GM21447 (cell line): Measurements from ENCODE around the gene SPRR2G.
"Not testable (repeated sequence)": the region's sequence is repeated elsewhere in the genome, so short reads cannot be mapped to it uniquely, and the experiment has no call there.

Source experiments
- ATAC-seq: cut with Tn5 transposase; IDR thresholded peaks from one replicate; pipeline ENCODE4 v1.9.1; 2021; ENCODE audit not compliant: unreplicated experiment

The SPRR2G gene

DNA sequence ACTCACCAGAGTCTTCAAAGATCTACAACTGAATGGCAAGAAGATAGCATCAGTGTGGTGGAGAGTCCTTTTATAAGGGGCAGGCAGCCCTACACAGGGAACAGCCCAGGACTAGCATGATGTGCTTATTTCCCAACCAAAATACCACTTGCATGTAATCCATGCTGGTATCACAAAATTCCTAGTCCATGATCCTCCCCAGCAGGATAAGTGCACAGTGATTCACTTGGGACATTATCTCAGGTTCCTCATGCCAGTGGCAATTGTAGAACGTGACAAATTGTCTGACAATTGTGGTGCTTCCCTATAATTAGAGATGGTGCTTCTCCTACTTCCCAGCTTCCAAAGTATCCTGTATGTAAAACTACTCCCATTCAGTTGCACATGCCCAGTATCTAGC is at the start of gene SPRR2G:
TSS of gene SPRR2G (minus strand) at position 45 of the 400 bp plus-strand sequence. CDS start 780 bp downstream, outside the sequence.
- no peak for ATAC-seq

DNA sequence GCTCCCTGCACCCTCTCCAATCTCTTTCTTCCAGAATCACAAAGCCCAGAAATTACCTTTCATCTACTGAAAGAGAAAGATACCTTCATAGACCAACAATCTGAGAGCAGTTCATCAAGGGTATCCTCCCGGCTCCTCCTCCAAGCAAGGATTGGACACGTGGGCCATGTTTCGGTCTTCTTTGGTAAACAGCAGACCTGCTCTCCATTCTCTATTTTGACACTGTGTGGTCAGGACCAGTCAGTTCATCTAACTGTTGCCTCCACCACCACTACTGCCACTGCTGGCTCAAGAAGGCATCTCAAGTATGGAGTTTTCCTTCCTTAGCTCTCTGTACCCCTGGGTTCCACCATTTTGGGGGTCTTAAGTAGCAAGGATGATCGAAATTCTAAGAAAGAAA is 44.5 kb upstream of the SPRR2G start:
- no peak for ATAC-seq

DNA sequence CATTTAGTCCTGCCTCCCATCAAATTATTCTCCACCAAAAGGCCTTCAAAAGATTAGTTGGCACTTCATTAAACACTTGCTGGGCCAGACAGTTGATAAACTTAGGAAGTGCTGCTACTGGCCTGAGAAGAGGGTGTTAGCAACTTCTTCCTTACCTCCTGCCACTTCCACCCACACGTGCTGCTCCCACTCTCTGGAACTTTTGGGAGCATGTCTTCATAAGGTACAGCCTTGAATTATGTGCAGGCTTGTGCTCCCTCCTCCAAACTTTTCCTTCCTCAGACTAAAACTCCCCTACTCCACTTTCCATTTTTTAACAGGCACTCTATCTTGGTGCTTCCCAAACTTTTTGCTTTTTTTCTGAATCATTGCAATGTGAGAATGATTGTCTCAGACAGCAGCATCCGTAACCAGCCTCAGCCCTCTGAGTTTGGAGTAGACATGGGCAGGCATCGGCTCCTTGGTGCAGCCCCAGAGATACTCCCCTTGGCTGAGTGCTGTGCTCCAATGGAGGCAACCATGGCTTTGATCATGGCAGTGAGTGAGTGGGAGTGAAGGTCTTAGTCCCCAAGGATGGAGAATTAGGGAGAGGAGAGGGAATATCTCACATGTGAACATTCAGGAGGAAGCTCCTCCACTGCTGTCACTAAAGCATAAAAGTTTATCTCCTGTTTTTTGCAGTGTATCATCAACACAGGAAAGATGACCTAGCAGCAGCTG is 43.8 kb upstream of the SPRR2G start:
- no peak for ATAC-seq

DNA sequence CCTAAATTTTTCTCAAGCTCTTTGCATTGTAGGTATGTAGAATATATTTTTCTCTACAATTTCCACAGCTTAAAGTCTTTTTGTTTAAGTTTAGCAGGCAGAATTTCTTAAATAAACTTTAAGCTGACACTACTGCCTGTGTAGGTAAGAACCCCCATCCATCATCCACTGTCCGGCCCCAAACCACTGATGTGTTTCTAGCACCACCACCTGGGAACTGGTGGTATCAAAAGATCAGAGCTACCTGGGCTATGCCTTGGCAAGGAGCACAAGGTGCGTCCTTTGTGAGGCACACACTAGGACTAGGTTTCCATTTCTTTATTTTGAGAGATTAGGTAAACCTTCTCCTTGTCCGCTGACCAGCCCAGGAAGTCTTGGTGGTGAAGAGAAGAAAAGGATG is 42.0 kb upstream of the SPRR2G start:
- ATAC-seq = no peak

- ATAC-seq = no peak
Measured at GRCh38 chr1:153190373-153190772, 39.7 kb upstream of the SPRR2G start.

DNA sequence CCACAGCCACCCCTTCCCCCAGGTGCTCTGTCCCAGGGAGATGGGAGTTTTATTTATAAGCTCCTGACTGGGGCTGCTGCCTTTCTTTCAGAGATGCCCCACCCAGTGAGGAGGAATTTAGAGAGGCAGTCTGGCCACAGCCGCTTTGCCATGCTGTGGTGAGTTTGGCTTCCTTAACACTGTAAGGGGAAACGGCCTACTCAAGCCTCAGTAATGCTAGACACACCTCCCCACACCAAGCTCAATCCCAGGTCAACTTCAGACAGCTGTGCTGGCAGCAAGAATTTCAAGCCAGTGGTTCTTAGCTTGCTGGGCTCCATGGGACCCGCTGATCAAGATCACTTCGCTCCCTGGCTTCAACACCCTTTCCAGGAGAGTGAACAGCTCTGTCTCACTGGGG is 37.6 kb upstream of the SPRR2G start:
- not testable (repeated sequence) for ATAC-seq

DNA sequence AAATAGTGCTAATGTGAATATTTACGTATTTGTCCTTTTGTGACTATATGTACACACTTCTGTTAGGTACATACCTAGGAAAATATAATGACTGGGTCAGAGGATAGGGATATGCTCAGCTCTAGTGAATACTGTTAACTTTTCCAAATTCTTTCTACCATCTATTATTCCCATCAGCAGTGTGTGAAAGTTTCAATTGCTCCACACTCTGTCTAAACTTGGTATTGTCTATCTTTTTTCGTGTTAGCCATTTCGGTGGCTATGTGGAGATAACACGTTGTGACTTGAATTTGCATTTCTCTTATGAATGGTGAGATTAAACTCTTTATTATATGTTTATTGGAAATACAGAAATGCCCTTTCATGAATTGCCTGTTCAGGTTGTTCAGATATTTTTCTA is 29.9 kb upstream of the SPRR2G start:
- no peak for ATAC-seq

DNA sequence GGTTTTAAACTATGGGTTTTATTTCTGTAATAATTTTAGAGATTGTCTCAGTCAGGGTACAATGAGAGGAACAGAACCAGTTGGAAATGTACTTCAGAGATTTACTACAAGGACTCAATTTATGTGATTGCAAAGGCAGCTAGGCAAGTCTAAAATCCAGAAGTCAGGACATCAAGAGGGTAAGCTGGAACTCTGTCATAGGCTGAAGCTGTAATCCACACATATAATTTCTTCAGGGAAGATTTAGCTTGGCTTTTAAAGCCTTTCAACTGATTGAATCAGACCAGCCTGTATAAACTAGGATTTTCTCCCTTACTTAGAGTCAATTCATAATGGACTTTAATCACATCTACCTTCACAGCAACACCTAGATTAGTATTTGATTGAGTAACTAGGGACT is 28.2 kb upstream of the SPRR2G start:
- no peak for ATAC-seq

GRCh38 chr1:153174624-153175023 is 23.9 kb upstream of the SPRR2G start:
- no peak for ATAC-seq

DNA sequence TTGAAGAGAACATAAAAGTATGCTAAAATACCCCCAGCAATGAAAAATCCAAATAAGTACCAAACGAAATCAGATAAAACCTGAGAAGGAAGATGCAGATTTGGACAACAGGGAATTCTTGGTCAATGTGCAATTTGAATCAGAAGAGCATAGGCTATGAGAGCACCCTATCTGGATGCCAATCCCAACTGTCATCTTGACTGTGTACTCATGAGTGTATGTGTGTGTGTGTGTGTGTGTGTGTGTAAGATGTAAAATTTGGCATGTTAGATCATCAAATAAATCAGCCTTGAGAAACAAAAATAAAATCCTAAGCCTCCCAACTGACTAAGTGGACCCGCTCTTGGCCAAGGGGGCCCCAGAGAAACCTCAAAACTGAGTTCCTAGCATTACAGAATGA is 18.0 kb upstream of the SPRR2G start:
- no peak for ATAC-seq

DNA sequence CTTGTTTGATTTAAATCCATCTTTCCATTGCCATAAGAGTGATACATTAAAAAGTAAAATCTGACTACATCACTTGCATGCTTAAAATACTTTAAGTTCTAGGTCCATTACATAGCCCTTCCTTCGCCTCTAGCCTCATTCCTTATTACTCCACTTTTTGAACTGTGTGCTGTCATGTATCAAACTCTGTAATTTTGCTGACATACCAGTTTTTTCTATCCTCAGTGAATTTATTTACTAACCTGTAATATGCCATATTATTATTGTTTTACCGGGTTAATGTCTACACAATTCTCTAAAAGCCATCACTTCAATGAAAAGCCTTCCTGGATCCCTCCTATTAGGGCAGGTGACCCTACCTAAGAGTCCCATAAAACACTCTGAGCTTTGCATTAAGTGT is 4.9 kb upstream of the SPRR2G start:
- ATAC-seq = no peak

GRCh38 chr1:153152481-153152880 is 1.8 kb upstream of the SPRR2G start:
- no peak for ATAC-seq

- ATAC-seq = no peak
Measured at GRCh38 chr1:153141377-153141776, 9.3 kb downstream of the SPRR2G start.

GRCh38 chr1:153140484-153140883 is 10.2 kb downstream of the SPRR2G start:
- no peak for ATAC-seq

DNA sequence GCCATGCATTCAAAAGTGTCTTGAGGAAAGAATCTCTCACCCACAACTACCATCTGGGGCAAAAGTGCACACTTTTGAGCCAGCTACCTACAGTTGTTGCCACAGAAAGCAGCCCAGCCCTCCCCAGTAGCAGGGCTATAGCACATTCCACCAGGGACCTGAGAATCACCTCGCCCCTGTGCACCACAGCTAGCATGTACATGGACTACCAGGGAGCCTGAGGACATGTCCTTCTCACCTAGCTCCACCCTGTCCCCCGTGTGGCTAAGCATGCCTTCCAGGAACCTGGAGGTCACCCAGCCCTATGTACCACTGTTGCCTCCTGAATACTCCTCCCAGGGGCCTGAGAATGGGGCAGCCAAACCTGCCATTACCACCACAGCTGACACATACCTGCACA is 16.9 kb downstream of the SPRR2G start:
- ATAC-seq = no peak

GRCh38 chr1:153133267-153133666 is 17.4 kb downstream of the SPRR2G start:
- no peak for ATAC-seq

GRCh38 chr1:153128688-153129087 is 22.0 kb downstream of the SPRR2G start:
- not testable (repeated sequence) for ATAC-seq

- ATAC-seq = no peak
Measured at GRCh38 chr1:153127296-153127695, 23.4 kb downstream of the SPRR2G start.

DNA sequence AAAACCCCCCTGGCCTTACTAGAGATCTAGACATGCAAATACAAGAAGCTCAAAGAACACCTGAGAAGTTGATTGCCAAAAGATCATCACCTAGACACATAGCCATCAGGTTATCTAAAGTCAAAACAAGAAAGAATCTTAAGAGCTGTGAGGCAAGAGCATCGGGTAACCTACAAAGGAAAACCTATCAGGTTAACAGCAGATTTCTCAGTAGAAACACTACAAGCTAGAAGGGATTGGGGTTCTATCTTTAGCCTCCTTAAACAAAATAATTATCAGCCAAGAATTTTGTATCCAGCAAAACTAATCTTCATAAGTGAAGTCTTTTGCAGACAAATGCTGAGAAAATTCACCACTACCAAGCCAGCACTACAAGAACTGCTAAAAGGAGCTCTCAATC is 25.2 kb downstream of the SPRR2G start:
- ATAC-seq = no peak

DNA sequence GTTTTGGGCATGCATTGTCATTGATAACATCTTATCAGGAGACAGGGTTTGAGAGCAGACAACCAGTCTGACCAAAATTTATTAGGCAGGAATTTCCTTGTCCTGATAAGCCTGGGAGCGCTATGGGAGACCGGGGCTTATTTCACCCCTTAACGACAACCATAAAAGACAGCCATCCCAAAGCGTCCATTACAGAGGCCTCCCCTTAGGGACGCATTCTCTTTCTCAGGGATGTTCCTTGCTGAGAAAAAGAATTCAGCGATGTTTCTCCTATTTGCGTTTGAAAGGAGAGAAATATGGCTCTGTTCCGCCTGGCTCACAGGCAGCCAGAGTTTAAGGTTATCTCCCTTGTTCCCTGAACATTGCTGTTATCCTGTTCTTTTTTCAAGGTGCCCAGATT is 26.9 kb downstream of the SPRR2G start:
- ATAC-seq = not testable (repeated sequence)

- no peak for ATAC-seq
Measured at GRCh38 chr1:153122831-153123421, 27.8 kb downstream of the SPRR2G start.

DNA sequence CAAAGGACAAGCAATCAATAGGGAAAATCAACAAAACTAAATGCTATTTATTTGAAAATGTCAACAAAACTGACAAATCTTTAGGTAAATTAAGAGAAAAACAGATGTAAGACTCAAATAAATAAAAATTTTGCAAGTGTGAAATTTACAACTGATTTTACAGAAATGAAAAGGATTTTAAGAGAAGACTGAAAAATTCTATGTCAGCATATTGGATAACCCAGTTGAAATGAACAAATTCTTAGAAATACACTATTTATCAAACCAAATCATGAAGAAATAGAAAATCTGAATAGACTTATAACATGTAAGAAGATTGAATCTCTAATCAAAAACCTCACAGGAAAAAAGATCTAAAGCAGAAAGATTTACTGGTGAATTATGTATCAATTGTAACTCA is 29.7 kb downstream of the SPRR2G start:
- no peak for ATAC-seq

GRCh38 chr1:153119491-153119971 is 31.2 kb downstream of the SPRR2G start:
- no peak for ATAC-seq
